Astrocyte (in vitro differentiated cells and primary cell): Measurements from ENCODE around the gene ADAP1. TPM values are rescaled to one million over a fixed set of nuclear protein-coding genes. Genes with fewer than 3 reads are reported as not detected.

ENCODE experiments used
- DNase-seq: peaks from one replicate; pipeline ENCODE4 v3.0.0-alpha.2; 2010; ENCODE audit warnings: low read depth
- FAIRE-seq: peaks from 2 replicates; lab custom pipeline; 2011; peaks lifted over from hg19 to GRCh38; lab: Jason Lieb, UNC
- H2AFZ ChIP-seq: 2 replicates; pipeline ENCODE4 v1.6.0; 2012; ENCODE audit warnings: low read depth, low read length, inconsistent platforms
- H3K27ac ChIP-seq: 2 replicates; pipeline ENCODE4 v1.5.1; 2011; ENCODE audit warnings: low read depth, low read length, inconsistent platforms
- H3K27me3 ChIP-seq: 2 replicates; pipeline ENCODE4 v1.6.0; 2011; ENCODE audit warnings: low read length, inconsistent platforms; ENCODE audit not compliant: insufficient read depth
- H3K36me3 ChIP-seq: 2 replicates; pipeline ENCODE4 v1.5.1; 2011; ENCODE audit warnings: low read length, inconsistent platforms; ENCODE audit not compliant: insufficient read depth
- H3K4me1 ChIP-seq: 2 replicates; pipeline ENCODE4 v1.5.1; 2011; ENCODE audit warnings: low read length, inconsistent platforms; ENCODE audit not compliant: insufficient read depth
- H3K4me2 ChIP-seq: 2 replicates; pipeline ENCODE4 v1.6.0; 2012; ENCODE audit warnings: low read length, inconsistent platforms
- H3K4me3 ChIP-seq: 2 replicates; pipeline ENCODE4 v1.5.1; 2011; ENCODE audit warnings: low read depth, mild to moderate bottlenecking, low read length, inconsistent platforms; ENCODE audit not compliant: insufficient read depth
- H3K79me2 ChIP-seq: 2 replicates; pipeline ENCODE4 v1.6.0; 2012; ENCODE audit warnings: mild to moderate bottlenecking, low read length, inconsistent platforms; ENCODE audit not compliant: insufficient read depth
- H3K9ac ChIP-seq: 2 replicates; pipeline ENCODE4 v1.6.0; 2012; ENCODE audit warnings: mild to moderate bottlenecking, low read length, inconsistent platforms
- H3K9me3 ChIP-seq: 2 replicates; pipeline ENCODE4 v1.5.1; 2012; ENCODE audit warnings: low read depth, mild to moderate bottlenecking, low read length, inconsistent platforms; ENCODE audit not compliant: insufficient read depth
- H4K20me1 ChIP-seq: 2 replicates; pipeline ENCODE4 v1.6.0; 2012; ENCODE audit warnings: low read length, inconsistent platforms; ENCODE audit not compliant: insufficient read depth
- H3K27ac Mint-ChIP-seq: one replicate; pipeline ENCODE4 v1.8.0; 2021; ENCODE audit warnings: mild to moderate bottlenecking, mixed read lengths; ENCODE audit not compliant: unreplicated experiment
- H3K27me3 Mint-ChIP-seq: one replicate; pipeline ENCODE4 v1.8.0; 2021; ENCODE audit warnings: low read depth, mixed read lengths; ENCODE audit not compliant: unreplicated experiment
- H3K36me3 Mint-ChIP-seq: one replicate; pipeline ENCODE4 v1.8.0; 2021; ENCODE audit warnings: low read depth, mixed read lengths; ENCODE audit not compliant: unreplicated experiment
- H3K4me1 Mint-ChIP-seq: one replicate; pipeline ENCODE4 v1.8.0; 2021; ENCODE audit warnings: low read depth, mixed read lengths; ENCODE audit not compliant: unreplicated experiment
- H3K4me3 Mint-ChIP-seq: one replicate; pipeline ENCODE4 v1.8.0; 2021; ENCODE audit warnings: mild to moderate bottlenecking, moderate library complexity, mixed read lengths; ENCODE audit not compliant: unreplicated experiment
- H3K9me3 Mint-ChIP-seq: one replicate; pipeline ENCODE4 v1.8.0; 2021; ENCODE audit warnings: mild to moderate bottlenecking, mixed read lengths; ENCODE audit not compliant: unreplicated experiment
- CTCF ChIP-seq: IDR thresholded peaks from 2 replicates; pipeline ENCODE4 v1.5.1; 2011; ENCODE audit warnings: low read depth, mild to moderate bottlenecking, inconsistent platforms, low read length, moderate library complexity; ENCODE audit not compliant: insufficient read depth
- EZH2 ChIP-seq: IDR thresholded peaks from 2 replicates; pipeline ENCODE4 v1.6.1; 2012; ENCODE audit warnings: mild to moderate bottlenecking, low read length, inconsistent platforms; ENCODE audit not compliant: insufficient read depth
- total RNA-seq: library from RNA; stranded (reverse); gene quantifications from 2 replicates; pipeline ENCODE4 v1.2.1, GENCODE V29; 2021

ADAP1 gene
- total RNA-seq, 1 donor from 2014 or later = 4.8 TPM

GRCh38 chr7:883055-884021 is 71.1 kb downstream of the ADAP1 start:
- Histone ChIP-seq H3K27ac (no peak overlapping the region), H2AFZ (no peak overlapping the region), H3K79me2 (peaks cover 98% of the 10 kb centered on the region), H3K9ac (no peak overlapping the region), H3K36me3 (no peaks in the 10 kb centered on the region), H3K4me2 (no peak overlapping the region), H3K27me3 (no peaks in the 10 kb centered on the region), H3K9me3 (no peaks in the 10 kb centered on the region), H3K4me3 (no peak overlapping the region), H3K4me1 (no peaks in the 10 kb centered on the region), H4K20me1 (peaks cover 96% of the 10 kb centered on the region)
- TF ChIP-seq EZH2 = no peak
- TF ChIP-seq CTCF = no peak
- no peaks in the 10 kb centered on the region for H3K9me3 Mint-ChIP-seq
- H3K27ac Mint-ChIP-seq = no peak overlapping the region
- FAIRE-seq = no peak
- peaks cover 10% of the 10 kb centered on the region for H3K36me3 Mint-ChIP-seq
- H3K27me3 Mint-ChIP-seq = no peaks in the 10 kb centered on the region
- H3K4me3 Mint-ChIP-seq = no peak overlapping the region
- no peak for DNase-seq
- H3K4me1 Mint-ChIP-seq = peaks cover 11% of the 10 kb centered on the region

DNA sequence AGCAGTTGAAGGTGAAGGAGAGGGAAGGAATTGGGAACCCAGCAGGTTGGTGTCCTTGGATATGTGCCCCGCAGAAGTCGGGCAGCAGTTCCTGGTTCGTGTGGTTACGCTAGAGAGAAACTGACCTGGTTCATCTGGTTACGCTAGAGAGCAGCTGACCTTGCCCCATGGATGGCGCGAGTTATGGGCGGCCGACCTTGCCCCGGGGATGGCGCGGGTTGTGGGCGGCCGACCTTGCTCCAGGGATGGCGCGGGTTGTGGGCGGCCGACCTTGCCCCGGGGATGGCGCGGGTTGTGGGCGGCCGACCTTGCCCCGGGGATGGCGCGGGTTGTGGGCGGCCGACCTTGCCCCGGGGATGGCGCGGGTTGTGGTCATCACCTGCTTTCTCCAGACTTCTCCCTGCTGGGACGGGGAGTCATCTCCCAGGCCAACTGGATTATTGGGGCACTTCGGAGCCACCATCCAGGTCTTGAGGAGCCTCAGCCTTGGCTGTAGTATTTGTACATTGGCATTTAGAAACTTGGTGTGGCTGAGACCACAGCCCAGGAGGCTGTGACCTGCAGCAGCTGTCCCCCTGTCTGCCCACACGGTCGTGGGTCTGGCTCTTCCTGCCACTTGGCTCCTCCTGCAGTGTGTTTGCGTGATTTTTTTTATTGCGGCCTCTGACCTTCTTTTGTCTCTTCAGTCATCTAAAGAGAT is 72.0 kb downstream of the ADAP1 start:
- no peaks in the 10 kb centered on the region for H3K4me1 ChIP-seq
- no peak overlapping the region for H3K4me3 ChIP-seq
- TF ChIP-seq EZH2 = no peak
- TF ChIP-seq CTCF = no peak
- H2AFZ ChIP-seq = no peak overlapping the region
- peaks cover 96% of the 10 kb centered on the region for H3K79me2 ChIP-seq
- H3K9ac ChIP-seq = no peak overlapping the region
- no peak overlapping the region for H3K4me3 Mint-ChIP-seq
- FAIRE-seq (no peak), DNase-seq (no peak)
- H3K27me3 Mint-ChIP-seq = no peaks in the 10 kb centered on the region
- H3K4me1 Mint-ChIP-seq = peaks cover 11% of the 10 kb centered on the region
- no peaks in the 10 kb centered on the region for H3K9me3 Mint-ChIP-seq
- no peaks in the 10 kb centered on the region for H3K36me3 ChIP-seq
- no peak overlapping the region for H3K27ac ChIP-seq
- H3K4me2 ChIP-seq = no peak overlapping the region
- no peaks in the 10 kb centered on the region for H3K9me3 ChIP-seq
- no peak overlapping the region for H3K27ac Mint-ChIP-seq
- peaks cover 7% of the 10 kb centered on the region for H3K36me3 Mint-ChIP-seq
- H4K20me1 ChIP-seq = peaks cover 93% of the 10 kb centered on the region
- no peaks in the 10 kb centered on the region for H3K27me3 ChIP-seq
